Keratinocyte (primary cell): ENCODE results near the gene BEAN1. TPM values are rescaled to one million over a fixed set of nuclear protein-coding genes. Genes with fewer than 3 reads are reported as not detected.

ENCODE experiments used
- DNase-seq: peaks from one replicate; pipeline ENCODE4 v3.0.0-alpha.2; 2011; ENCODE audit warnings: low read depth, missing footprints, low spot score
- FAIRE-seq: peaks from 2 replicates; lab custom pipeline; 2011; peaks lifted over from hg19 to GRCh38; lab: Jason Lieb, UNC
- H2AFZ ChIP-seq: 2 replicates; pipeline ENCODE4 v1.6.0; 2012; ENCODE audit warnings: low read length, control low read depth, inconsistent platforms; ENCODE audit not compliant: control insufficient read depth
- H3K27ac ChIP-seq: 2 replicates; pipeline ENCODE4 v1.5.1; 2011; ENCODE audit warnings: low read length; ENCODE audit not compliant: control insufficient read depth, insufficient read depth
- H3K27me3 ChIP-seq: 3 replicates; pipeline ENCODE4 v1.6.0; 2011; ENCODE audit warnings: low read length; ENCODE audit not compliant: control insufficient read depth, insufficient read depth; ENCODE audit errors: extremely low read depth
- H3K36me3 ChIP-seq, 2 experiments: 2 replicates in 1 of 2; 3 replicates in 1 of 2; pipeline ENCODE4 v1.5.1; 2011; ENCODE audit warnings: low read length in 2 of 2, mild to moderate bottlenecking in 1 of 2; ENCODE audit not compliant: control insufficient read depth in 2 of 2, insufficient read depth in 2 of 2; ENCODE audit errors: extremely low read depth in 1 of 2
- H3K4me1 ChIP-seq: 3 replicates; pipeline ENCODE4 v1.5.1; 2011; ENCODE audit warnings: low read length; ENCODE audit not compliant: control insufficient read depth, insufficient read depth; ENCODE audit errors: extremely low read depth
- H3K4me2 ChIP-seq: 3 replicates; pipeline ENCODE4 v1.6.0; 2011; ENCODE audit warnings: low read depth, low read length; ENCODE audit not compliant: control insufficient read depth, insufficient read depth; ENCODE audit errors: extremely low read depth
- H3K4me3 ChIP-seq, 3 experiments: fragments of 200-600 bp in 1 of 3; sonication (generic) in 1 of 3; 2 replicates in 2 of 3; 3 replicates in 1 of 3; pipeline ENCODE4 v1.5.1; 2011 to 2016; ENCODE audit warnings: low read length in 3 of 3, mild to moderate bottlenecking in 3 of 3, control low read depth in 2 of 3, inconsistent platforms in 1 of 3, low read depth in 1 of 3, mixed read lengths in 1 of 3, mixed run types in 1 of 3, moderate library complexity in 1 of 3; ENCODE audit not compliant: control insufficient read depth in 2 of 3, insufficient read depth in 2 of 3; ENCODE audit errors: extremely low read depth in 1 of 3
- H3K79me2 ChIP-seq: 2 replicates; pipeline ENCODE4 v1.6.0; 2012; ENCODE audit warnings: low read length; ENCODE audit not compliant: control insufficient read depth, insufficient read depth
- H3K9ac ChIP-seq: 3 replicates; pipeline ENCODE4 v1.6.0; 2011; ENCODE audit warnings: low read length; ENCODE audit not compliant: control insufficient read depth, insufficient read depth; ENCODE audit errors: extremely low read depth
- H3K9me1 ChIP-seq: 3 replicates; pipeline ENCODE4 v1.6.0; 2011; ENCODE audit warnings: low read length; ENCODE audit not compliant: control insufficient read depth, insufficient read depth; ENCODE audit errors: extremely low read depth
- H3K9me3 ChIP-seq: 2 replicates; pipeline ENCODE4 v1.5.1; 2012; ENCODE audit warnings: low read depth, low read length; ENCODE audit not compliant: control insufficient read depth
- H4K20me1 ChIP-seq: 3 replicates; pipeline ENCODE4 v1.6.0; 2011; ENCODE audit warnings: low read length; ENCODE audit not compliant: control insufficient read depth, insufficient read depth; ENCODE audit errors: extremely low read depth
- EZH2 ChIP-seq: IDR thresholded peaks from one replicate; pipeline ENCODE4 v1.6.1; 2012; ENCODE audit warnings: inconsistent platforms, mild to moderate bottlenecking, low read length, moderate library complexity
- dilution Hi-C: fragments of 300-500 bp; cut with MboI; formaldehyde crosslinking; loops from one replicate; pipeline ENCODE4 v1.7.0; 2020; ENCODE audit warnings: low sequenced_read_pairs; ENCODE audit not compliant: extremely low pct_ligation_motif_present
- polyA plus RNA-seq, 5 experiments: library from polyadenylated mRNA; depleted of rRNA in 3 of 5; stranded (reverse) in 3 of 5; stranded (forward) in 1 of 5; unstranded in 1 of 5; fragments of >200 nt; gene quantifications; 1 replicate in 1 of 5; 2 replicates in 3 of 5; 3 replicates in 1 of 5; pipeline versions ENCODE4 v1.2.1 to v1.2.3, GENCODE V29; 2011 to 2012; ENCODE audit warnings: missing spikeins in 2 of 5, low read depth in 1 of 5, low replicate concordance in 1 of 5
- TF ChIP-seq, protein P1 (sequence below), 3 experiments: IDR thresholded peaks in 1 of 3; conservative IDR thresholded peaks in 1 of 3; optimal IDR thresholded peaks in 1 of 3; 2 replicates in 2 of 3; 3 replicates in 1 of 3; pipeline versions ENCODE3 to v1.5.1; 2011; ENCODE audit warnings: low read length in 3 of 3, mild to moderate bottlenecking in 3 of 3, moderate library complexity in 2 of 3, control low read depth in 1 of 3, inconsistent platforms in 1 of 3; ENCODE audit not compliant: insufficient read depth in 2 of 3; ENCODE audit errors: extremely low read depth in 1 of 3

BEAN1 gene
- polyA plus RNA-seq, 1 donor (not counting 4 experiments of a cell fraction or from before 2014, with no cell fraction given), result 0.24 TPM

DNA sequence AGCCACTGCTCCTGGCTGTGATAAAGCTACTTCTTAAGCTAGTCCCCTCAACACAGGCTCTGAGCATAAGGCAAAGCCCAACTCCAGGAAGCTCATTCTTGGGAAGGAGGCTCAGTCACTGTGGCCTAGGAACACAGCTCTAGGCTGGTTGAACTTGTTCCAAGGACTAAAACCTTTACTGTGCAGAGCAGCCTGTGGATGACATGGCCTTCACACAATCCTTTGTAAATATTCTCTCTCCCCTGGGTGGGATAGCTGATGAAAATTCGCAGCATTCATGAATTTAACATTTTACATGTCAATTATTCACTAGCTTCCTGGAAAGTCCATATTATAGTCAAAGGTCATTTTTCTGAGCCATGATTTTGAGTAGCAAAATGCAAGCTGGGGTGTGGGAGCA lies 28.9 kb downstream of the BEAN1 start:
- FAIRE-seq (no peak), DNase-seq (no peak)
- H3K9me1 ChIP-seq, result no peaks in the 10 kb centered on the region
- no peak overlapping the region for H3K4me2 ChIP-seq
- H3K27ac ChIP-seq, result no peak overlapping the region
- H3K9me3 ChIP-seq, result no peaks in the 10 kb centered on the region
- no peak overlapping the region for H3K4me3 ChIP-seq
- TF ChIP-seq EZH2, result no peak
- TF ChIP-seq, protein P1, sequence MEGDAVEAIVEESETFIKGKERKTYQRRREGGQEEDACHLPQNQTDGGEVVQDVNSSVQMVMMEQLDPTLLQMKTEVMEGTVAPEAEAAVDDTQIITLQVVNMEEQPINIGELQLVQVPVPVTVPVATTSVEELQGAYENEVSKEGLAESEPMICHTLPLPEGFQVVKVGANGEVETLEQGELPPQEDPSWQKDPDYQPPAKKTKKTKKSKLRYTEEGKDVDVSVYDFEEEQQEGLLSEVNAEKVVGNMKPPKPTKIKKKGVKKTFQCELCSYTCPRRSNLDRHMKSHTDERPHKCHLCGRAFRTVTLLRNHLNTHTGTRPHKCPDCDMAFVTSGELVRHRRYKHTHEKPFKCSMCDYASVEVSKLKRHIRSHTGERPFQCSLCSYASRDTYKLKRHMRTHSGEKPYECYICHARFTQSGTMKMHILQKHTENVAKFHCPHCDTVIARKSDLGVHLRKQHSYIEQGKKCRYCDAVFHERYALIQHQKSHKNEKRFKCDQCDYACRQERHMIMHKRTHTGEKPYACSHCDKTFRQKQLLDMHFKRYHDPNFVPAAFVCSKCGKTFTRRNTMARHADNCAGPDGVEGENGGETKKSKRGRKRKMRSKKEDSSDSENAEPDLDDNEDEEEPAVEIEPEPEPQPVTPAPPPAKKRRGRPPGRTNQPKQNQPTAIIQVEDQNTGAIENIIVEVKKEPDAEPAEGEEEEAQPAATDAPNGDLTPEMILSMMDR (optimal IDR thresholded peaks at IDR 0.05 in 1 of 3, IDR thresholded peaks at IDR 0.05 in 1 of 3, conservative IDR thresholded peaks at IDR 0.05 in 1 of 3; ENCODE audit: extremely low read depth in 1 of 3, insufficient read depth in 2 of 3, low read length in 3 of 3), result no peak
- dilution Hi-C loops, result no loop called here
- H4K20me1 ChIP-seq, result no peaks in the 10 kb centered on the region
- no peak overlapping the region for H3K9ac ChIP-seq
- H3K79me2 ChIP-seq, result no peaks in the 10 kb centered on the region
- H2AFZ ChIP-seq, result no peak overlapping the region
- H3K36me3 ChIP-seq, result no peaks in the 10 kb centered on the region
- H3K27me3 ChIP-seq, result peaks cover 22% of the 10 kb centered on the region
- H3K4me1 ChIP-seq, result peaks cover 3% of the 10 kb centered on the region

DNA sequence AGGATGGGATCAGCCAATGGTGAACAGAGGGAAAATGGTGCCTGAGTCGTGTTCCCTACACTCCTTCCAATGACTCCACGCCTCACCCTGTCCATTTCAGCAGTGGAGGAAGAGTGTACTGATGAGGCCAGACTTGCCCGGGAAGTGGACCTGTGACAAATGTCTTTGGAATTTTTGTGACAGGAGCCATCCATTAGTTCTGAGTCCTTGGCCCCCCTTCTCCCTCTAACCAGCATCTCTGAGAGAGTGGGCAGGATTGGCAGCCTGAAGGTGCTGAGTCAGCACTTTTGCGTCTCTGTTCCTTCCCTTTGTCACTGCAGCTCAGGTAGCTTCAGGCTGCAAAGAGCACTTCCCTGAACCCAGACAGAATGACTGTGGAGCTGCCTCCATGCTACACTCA lies 30.8 kb downstream of the BEAN1 start:
- dilution Hi-C loops, result no loop called here
- H3K27me3 ChIP-seq, result peaks cover 27% of the 10 kb centered on the region

More for the DNA sequence above, 30.8 kb downstream of the BEAN1 start:
- peaks cover 3% of the 10 kb centered on the region for H3K4me1 ChIP-seq
- no peaks in the 10 kb centered on the region for H3K79me2 ChIP-seq
- no peak overlapping the region for H3K4me2 ChIP-seq
- FAIRE-seq (no peak), DNase-seq (no peak)
- no peak overlapping the region for H3K9ac ChIP-seq
- TF ChIP-seq, protein P1 (optimal IDR thresholded peaks at IDR 0.05 in 1 of 3, IDR thresholded peaks at IDR 0.05 in 1 of 3, conservative IDR thresholded peaks at IDR 0.05 in 1 of 3; ENCODE audit: extremely low read depth in 1 of 3, insufficient read depth in 2 of 3, low read length in 3 of 3), result no peak
- no peak for TF ChIP-seq EZH2
- no peaks in the 10 kb centered on the region for H3K9me1 ChIP-seq
- H2AFZ ChIP-seq, result no peak overlapping the region
- H3K27ac ChIP-seq, result no peak overlapping the region
- H3K9me3 ChIP-seq, result no peaks in the 10 kb centered on the region
- no peaks in the 10 kb centered on the region for H4K20me1 ChIP-seq
- H3K4me3 ChIP-seq, result no peak overlapping the region
- H3K36me3 ChIP-seq, result no peaks in the 10 kb centered on the region
